ENCODE measurements around the gene METTL24.

- TF ChIP-seq CTCF (IDR thresholded peaks at IDR 0.05 in 2 of 3, conservative IDR thresholded peaks at IDR 0.05 in 1 of 3; ENCODE audit: control insufficient read depth in 2 of 3, extremely low read depth in 1 of 3, insufficient read depth in 1 of 3, low read depth in 3 of 3, low read length in 3 of 3) (no peak), EP300 (IDR thresholded peaks at IDR 0.05; ENCODE audit: borderline replicate concordance in 1 of 2, control insufficient read depth in 1 of 2, low read depth in 2 of 2, low read length in 2 of 2) (no peak), TCF3 (IDR thresholded peaks at IDR 0.05; ENCODE audit: borderline replicate concordance, insufficient read depth, low read depth, low read length) (no peak), SMC3 (IDR thresholded peaks at IDR 0.05; ENCODE audit: borderline replicate concordance, low read length) (no peak), CREB1 (IDR thresholded peaks at IDR 0.05; ENCODE audit: low read depth) (no peak), CHD1 (IDR thresholded peaks at IDR 0.05; ENCODE audit: low read depth, low read length) (no peak), YBX1 (IDR thresholded peaks at IDR 0.05) (no peak), KDM1A (IDR thresholded peaks at IDR 0.05; ENCODE audit: borderline replicate concordance) (no peak)
Measured at GRCh38 chr6:110368284-110368683, 10.1 kb upstream of the METTL24 start.

Measured in GM12878 (cell line).